ENCODE data around the gene SMARCA4.
A peak's percentile ranks its signal among the peaks of the same experiment; 100 is the strongest.

SMARCA4 gene

DNA sequence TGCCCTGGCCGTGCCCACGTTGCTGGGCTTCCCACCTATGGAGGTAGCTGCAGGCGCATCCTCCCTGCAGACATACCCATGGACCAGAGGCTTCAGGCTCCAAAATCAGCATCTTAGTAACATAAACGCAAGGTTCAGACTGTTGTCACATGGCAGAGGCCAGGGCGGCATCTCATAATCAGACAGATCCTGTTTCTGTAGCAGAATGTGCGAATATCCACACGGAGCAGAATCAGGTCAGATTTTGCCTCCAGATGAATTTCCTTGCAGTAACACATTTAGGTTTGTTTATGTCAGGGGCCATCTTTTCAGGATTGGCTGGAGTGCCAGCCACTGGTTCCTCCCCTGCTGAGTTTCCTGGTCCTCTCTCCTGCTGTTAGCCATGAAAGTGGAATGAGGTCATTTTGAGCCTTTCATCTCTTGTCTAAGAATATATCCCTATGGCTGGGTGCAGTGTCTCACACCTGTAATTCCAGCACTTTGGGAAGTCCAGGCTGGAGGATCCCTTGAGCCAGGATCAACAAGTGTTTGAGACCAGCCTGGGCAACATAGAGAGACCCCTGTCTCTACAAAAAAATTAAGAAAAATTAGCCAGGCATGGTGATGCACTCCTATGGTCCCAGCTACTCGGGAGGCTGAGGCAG, 20.5 kb downstream of the SMARCA4 start (continued):
- TF ChIP-seq, protein P1, sequence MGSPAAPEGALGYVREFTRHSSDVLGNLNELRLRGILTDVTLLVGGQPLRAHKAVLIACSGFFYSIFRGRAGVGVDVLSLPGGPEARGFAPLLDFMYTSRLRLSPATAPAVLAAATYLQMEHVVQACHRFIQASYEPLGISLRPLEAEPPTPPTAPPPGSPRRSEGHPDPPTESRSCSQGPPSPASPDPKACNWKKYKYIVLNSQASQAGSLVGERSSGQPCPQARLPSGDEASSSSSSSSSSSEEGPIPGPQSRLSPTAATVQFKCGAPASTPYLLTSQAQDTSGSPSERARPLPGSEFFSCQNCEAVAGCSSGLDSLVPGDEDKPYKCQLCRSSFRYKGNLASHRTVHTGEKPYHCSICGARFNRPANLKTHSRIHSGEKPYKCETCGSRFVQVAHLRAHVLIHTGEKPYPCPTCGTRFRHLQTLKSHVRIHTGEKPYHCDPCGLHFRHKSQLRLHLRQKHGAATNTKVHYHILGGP (tag by site-specific recombination; IDR thresholded peaks at IDR 0.05), result no peak
- TF ChIP-seq ZNF664 (tag by site-specific recombination; IDR thresholded peaks at IDR 0.05) (no peak), SCRT2 (tag by site-specific recombination; IDR thresholded peaks at IDR 0.05) (peak; percentile 93), ZNF184 (tag by site-specific recombination; IDR thresholded peaks at IDR 0.05) (no peak), ZNF112 (tag by site-specific recombination; IDR thresholded peaks at IDR 0.05) (no peak), SP2 (tag by site-specific recombination; IDR thresholded peaks at IDR 0.05) (no peak), ZNF76 (tag by site-specific recombination; IDR thresholded peaks at IDR 0.05; ENCODE audit: borderline replicate concordance, low read depth) (no peak), EGR2 (tag by site-specific recombination; IDR thresholded peaks at IDR 0.05; ENCODE audit: low read depth) (no peak), ZNF37A (tag by site-specific recombination; IDR thresholded peaks at IDR 0.05) (no peak), ZNF658 (tag by site-specific recombination; IDR thresholded peaks at IDR 0.05) (no peak), ZSCAN16 (tag by site-specific recombination; IDR thresholded peaks at IDR 0.05) (no peak), ZSCAN30 (tag by site-specific recombination; IDR thresholded peaks at IDR 0.05) (no peak), ZNF416 (tag by site-specific recombination; IDR thresholded peaks at IDR 0.05) (no peak), KLF7 (tag by site-specific recombination; IDR thresholded peaks at IDR 0.05; ENCODE audit: borderline replicate concordance) (no peak), IKZF3 (tag by site-specific recombination; IDR thresholded peaks at IDR 0.05) (peak; percentile 62), ZBTB17 (tag by site-specific recombination; IDR thresholded peaks at IDR 0.05) (0 out of 2 replicates have a peak, but pooled peaks have one; percentile 17), ZBTB1 (tag by site-specific recombination; IDR thresholded peaks at IDR 0.05) (no peak), ZNF157 (tag by site-specific recombination; IDR thresholded peaks at IDR 0.05) (no peak), ZNF843 (tag by site-specific recombination; IDR thresholded peaks at IDR 0.05) (no peak), ZNF404 (tag by site-specific recombination; IDR thresholded peaks at IDR 0.05) (no peak), ZNF155 (tag by site-specific recombination; IDR thresholded peaks at IDR 0.05) (no peak), ZNF660 (tag by site-specific recombination; IDR thresholded peaks at IDR 0.05) (no peak), GLIS1 (tag by site-specific recombination; IDR thresholded peaks at IDR 0.05) (peak; percentile 92), ZNF747 (tag by site-specific recombination; IDR thresholded peaks at IDR 0.05) (no peak), ZNF610 (tag by site-specific recombination; IDR thresholded peaks at IDR 0.05; ENCODE audit: borderline replicate concordance) (no peak), ZNF585B (tag by site-specific recombination; IDR thresholded peaks at IDR 0.05) (no peak), ZNF311 (tag by site-specific recombination; IDR thresholded peaks at IDR 0.05; ENCODE audit: borderline replicate concordance) (no peak), ZNF292 (tag by site-specific recombination; IDR thresholded peaks at IDR 0.05; ENCODE audit: borderline replicate concordance, low read depth) (no peak)
- TF ChIP-seq, protein P2, sequence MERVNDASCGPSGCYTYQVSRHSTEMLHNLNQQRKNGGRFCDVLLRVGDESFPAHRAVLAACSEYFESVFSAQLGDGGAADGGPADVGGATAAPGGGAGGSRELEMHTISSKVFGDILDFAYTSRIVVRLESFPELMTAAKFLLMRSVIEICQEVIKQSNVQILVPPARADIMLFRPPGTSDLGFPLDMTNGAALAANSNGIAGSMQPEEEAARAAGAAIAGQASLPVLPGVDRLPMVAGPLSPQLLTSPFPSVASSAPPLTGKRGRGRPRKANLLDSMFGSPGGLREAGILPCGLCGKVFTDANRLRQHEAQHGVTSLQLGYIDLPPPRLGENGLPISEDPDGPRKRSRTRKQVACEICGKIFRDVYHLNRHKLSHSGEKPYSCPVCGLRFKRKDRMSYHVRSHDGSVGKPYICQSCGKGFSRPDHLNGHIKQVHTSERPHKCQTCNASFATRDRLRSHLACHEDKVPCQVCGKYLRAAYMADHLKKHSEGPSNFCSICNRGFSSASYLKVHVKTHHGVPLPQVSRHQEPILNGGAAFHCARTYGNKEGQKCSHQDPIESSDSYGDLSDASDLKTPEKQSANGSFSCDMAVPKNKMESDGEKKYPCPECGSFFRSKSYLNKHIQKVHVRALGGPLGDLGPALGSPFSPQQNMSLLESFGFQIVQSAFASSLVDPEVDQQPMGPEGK (tag by site-specific recombination; IDR thresholded peaks at IDR 0.05), result no peak
- TF ChIP-seq, protein P3, sequence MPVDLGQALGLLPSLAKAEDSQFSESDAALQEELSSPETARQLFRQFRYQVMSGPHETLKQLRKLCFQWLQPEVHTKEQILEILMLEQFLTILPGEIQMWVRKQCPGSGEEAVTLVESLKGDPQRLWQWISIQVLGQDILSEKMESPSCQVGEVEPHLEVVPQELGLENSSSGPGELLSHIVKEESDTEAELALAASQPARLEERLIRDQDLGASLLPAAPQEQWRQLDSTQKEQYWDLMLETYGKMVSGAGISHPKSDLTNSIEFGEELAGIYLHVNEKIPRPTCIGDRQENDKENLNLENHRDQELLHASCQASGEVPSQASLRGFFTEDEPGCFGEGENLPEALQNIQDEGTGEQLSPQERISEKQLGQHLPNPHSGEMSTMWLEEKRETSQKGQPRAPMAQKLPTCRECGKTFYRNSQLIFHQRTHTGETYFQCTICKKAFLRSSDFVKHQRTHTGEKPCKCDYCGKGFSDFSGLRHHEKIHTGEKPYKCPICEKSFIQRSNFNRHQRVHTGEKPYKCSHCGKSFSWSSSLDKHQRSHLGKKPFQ (tag by site-specific recombination; IDR thresholded peaks at IDR 0.05), result no peak
- TF ChIP-seq, protein P4, sequence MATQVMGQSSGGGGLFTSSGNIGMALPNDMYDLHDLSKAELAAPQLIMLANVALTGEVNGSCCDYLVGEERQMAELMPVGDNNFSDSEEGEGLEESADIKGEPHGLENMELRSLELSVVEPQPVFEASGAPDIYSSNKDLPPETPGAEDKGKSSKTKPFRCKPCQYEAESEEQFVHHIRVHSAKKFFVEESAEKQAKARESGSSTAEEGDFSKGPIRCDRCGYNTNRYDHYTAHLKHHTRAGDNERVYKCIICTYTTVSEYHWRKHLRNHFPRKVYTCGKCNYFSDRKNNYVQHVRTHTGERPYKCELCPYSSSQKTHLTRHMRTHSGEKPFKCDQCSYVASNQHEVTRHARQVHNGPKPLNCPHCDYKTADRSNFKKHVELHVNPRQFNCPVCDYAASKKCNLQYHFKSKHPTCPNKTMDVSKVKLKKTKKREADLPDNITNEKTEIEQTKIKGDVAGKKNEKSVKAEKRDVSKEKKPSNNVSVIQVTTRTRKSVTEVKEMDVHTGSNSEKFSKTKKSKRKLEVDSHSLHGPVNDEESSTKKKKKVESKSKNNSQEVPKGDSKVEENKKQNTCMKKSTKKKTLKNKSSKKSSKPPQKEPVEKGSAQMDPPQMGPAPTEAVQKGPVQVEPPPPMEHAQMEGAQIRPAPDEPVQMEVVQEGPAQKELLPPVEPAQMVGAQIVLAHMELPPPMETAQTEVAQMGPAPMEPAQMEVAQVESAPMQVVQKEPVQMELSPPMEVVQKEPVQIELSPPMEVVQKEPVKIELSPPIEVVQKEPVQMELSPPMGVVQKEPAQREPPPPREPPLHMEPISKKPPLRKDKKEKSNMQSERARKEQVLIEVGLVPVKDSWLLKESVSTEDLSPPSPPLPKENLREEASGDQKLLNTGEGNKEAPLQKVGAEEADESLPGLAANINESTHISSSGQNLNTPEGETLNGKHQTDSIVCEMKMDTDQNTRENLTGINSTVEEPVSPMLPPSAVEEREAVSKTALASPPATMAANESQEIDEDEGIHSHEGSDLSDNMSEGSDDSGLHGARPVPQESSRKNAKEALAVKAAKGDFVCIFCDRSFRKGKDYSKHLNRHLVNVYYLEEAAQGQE (tag by site-specific recombination; IDR thresholded peaks at IDR 0.05), result no peak
- TF ChIP-seq, protein P5, sequence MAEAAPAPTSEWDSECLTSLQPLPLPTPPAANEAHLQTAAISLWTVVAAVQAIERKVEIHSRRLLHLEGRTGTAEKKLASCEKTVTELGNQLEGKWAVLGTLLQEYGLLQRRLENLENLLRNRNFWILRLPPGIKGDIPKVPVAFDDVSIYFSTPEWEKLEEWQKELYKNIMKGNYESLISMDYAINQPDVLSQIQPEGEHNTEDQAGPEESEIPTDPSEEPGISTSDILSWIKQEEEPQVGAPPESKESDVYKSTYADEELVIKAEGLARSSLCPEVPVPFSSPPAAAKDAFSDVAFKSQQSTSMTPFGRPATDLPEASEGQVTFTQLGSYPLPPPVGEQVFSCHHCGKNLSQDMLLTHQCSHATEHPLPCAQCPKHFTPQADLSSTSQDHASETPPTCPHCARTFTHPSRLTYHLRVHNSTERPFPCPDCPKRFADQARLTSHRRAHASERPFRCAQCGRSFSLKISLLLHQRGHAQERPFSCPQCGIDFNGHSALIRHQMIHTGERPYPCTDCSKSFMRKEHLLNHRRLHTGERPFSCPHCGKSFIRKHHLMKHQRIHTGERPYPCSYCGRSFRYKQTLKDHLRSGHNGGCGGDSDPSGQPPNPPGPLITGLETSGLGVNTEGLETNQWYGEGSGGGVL (tag by site-specific recombination; IDR thresholded peaks at IDR 0.05), result no peak

Measured in HEK293 (cell line).